Stimulated activated CD4-positive, alpha-beta T cell treated with anti-CD3 and anti-CD28 coated beads, Interleukin-12 subunit alpha, Interleukin-12 subunit beta, amount 100 ng/mL, for 24 hours (primary cell): ENCODE results near the gene MOB2.

Experiments
- DNase-seq, 2 experiments: peaks; one replicate each; pipeline ENCODE4 v3.0.0-alpha.2; 2020; ENCODE audit warnings: low read depth in 2 of 2

The MOB2 gene

GRCh38 chr11:1456176-1456575 lies 30.4 kb downstream of the MOB2 start:
- DNase-seq: no peak

DNA sequence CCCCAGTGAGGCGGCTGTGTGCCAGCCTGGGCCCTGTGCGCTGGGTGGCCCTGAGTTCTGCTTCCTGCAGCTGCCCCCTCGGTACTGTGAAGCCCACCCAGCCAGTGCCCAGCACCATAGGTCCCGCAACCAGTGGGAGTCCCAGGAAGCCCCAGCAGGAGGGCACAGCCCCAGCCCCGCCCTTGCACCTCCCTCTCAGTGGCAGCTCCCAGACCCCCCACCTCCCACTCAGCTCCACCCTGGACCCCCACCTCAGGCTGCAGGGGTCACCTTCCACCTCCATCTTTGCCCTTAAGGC lies 30.9 kb downstream of the MOB2 start:
- no peak for DNase-seq

- DNase-seq: no peak
These were observed 31.4 kb downstream of the MOB2 start for GRCh38 chr11:1455032-1455762.

GRCh38 chr11:1454576-1454975 lies 32.0 kb downstream of the MOB2 start:
- no peak for DNase-seq

- no peak for DNase-seq
These were observed 33.0 kb downstream of the MOB2 start for GRCh38 chr11:1453611-1454034.

DNA sequence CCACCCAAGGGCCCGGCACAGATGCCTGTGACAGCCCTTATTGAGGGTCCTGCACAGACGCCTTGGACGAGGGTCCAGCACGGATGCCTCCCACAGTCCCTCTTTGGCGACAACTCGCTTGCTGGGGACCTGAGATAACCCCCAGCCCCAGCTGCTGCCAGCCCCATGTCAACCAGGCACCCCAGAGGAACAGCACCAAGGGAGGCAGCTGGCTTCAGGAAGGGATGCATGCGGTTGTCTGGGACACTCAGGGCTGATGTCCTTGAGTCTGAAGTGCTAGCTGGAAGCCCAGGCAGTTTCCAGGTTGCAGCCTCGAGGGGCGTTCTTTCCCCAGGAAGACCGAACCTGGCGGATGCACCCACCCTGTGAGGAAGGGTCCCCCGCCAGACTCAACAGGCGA lies 33.8 kb downstream of the MOB2 start:
- no peak for DNase-seq

- DNase-seq: no peak
These were observed 34.7 kb downstream of the MOB2 start for GRCh38 chr11:1451781-1452470.

GRCh38 chr11:1450949-1451710 lies 35.4 kb downstream of the MOB2 start:
- DNase-seq: no peak

- no peak for DNase-seq
These were observed 36.2 kb downstream of the MOB2 start for GRCh38 chr11:1450344-1450875.

GRCh38 chr11:1449490-1450243 lies 36.9 kb downstream of the MOB2 start:
- DNase-seq: no peak

DNA sequence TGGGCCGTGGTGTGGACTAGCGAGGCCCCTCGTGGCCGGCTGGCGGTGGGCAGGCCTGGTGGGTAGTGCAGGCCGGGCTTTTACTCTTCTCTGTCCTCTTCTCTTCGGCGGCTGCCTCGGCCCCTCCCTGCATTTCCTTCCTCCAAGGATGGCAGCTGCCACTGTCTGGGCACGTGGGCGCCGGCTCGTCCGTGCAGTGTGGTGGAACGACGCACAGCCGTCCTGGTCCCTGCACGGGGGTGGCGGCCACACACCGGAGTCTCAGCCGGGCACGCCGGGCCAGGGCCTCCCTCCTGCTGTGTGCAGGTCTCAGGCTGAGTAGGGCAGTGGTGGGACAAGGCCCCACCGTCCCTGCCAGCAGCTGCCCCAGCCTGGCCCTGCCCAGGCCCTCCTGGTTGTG lies 37.7 kb downstream of the MOB2 start:
- no peak for DNase-seq

GRCh38 chr11:1447845-1448825 lies 38.4 kb downstream of the MOB2 start:
- DNase-seq: no peak

GRCh38 chr11:1446623-1447022 lies 40.0 kb downstream of the MOB2 start:
- no peak for DNase-seq

DNA sequence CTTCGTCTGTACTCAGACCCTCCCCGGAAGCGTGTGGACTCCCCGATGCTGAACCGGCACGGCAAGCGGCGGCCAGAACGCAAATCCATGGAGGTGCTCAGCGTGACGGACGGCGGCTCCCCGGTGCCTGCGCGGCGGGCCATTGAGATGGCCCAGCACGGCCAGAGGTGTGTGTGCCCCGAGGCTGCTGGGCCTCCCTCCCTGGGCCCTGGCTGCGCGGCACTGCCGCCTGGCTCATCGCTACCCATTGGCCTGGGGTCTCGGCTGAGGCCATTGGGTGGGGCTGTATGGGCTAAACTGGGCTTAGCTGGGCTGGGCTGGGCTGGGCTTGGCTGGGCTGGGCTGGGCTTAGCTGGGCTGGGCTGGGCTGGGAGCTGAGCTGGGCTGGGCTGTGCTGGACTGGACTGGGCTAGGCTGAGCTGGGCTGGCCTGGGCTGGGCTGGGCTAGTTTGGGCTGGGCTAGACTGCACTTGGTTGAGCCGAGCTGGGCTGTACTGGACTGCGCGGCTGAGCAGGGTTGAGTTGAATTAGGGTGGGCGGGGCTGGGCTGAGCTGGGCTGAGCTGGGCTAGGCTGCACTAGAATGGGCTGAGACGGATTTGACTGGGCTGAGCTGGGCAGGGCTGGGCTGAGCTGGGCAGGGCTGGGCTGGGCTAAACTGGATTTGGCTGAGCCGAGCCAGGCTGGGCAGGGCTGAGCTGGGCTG lies 40.7 kb downstream of the MOB2 start:
- DNase-seq: no peak

- no peak for DNase-seq
These were observed 41.7 kb downstream of the MOB2 start for GRCh38 chr11:1444823-1445422.

DNA sequence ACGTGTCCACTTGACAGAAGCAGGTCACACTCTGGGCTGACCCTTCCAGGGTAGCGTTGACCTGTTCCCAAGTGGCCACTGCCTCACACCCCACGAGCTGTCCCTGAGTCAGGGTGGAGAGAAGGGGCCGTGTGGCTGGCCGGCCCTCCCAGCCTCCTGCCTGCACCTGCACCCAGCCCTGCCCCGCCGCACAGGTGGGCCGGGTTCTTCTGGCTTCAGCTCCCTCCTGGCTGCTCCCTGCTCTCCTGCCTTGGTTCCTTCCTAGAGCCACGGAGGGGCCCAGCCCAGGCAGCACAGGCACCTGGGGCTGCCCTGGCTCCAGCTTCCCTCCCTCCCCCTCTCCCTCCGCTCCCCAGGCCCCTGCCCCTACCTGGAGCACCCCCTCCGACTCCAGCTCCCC lies 42.3 kb downstream of the MOB2 start:
- no peak for DNase-seq

- DNase-seq: no peak
These were observed 42.8 kb downstream of the MOB2 start for GRCh38 chr11:1443737-1444136.

DNA sequence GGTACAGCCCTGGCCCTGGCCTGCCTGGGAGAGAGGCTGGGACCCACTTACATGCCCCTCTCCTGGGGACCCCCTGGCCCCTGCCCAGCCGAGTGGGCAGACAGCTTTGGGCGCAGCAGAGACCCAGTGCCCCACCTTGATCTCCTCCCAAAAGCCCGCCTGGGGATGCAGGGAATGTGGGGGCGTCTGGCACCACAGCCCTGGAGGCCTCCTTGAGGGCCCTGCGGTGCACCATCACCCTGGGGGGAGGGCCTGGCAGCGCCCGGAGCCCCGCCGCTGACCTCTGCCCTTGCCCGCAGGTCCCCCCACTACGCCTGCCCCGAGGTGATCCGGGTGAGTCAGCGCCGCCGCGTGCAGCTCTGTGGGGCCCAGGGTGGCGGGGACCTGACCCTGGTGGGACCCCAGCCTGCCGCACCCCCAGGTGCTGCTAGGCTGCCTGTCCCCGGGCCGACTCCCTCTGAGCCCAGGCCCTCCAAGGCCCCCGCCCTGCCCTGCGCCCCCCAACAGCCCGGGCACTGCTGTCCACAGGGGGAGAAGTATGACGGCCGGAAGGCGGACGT lies 43.7 kb downstream of the MOB2 start:
- DNase-seq: no peak

DNA sequence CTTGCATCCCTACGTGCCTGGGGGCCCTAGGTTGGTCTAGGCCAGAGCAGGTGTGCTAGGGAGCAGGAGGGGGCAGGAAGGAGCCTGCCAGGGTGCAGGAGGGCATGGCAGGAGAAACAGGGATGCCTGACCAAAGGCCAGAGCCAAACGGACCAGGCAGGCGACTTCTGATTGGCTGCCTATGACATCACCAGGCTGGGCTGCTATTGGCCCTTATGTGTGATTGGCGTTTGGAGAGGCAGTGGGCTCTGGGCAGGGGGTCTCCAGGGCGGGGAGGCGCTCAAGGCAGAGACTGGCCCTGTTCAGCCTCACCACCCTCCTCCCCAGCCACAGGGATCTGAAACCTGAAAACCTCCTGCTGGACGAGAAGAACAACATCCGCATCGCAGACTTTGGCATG lies 44.4 kb downstream of the MOB2 start:
- DNase-seq: no peak
